Measurements from ENCODE around the gene ARHGEF37.
"Not testable (repeated sequence)": the region's sequence is repeated elsewhere in the genome, so short reads cannot be mapped to it uniquely, and the experiment has no call there.

ARHGEF37 gene, protein sequence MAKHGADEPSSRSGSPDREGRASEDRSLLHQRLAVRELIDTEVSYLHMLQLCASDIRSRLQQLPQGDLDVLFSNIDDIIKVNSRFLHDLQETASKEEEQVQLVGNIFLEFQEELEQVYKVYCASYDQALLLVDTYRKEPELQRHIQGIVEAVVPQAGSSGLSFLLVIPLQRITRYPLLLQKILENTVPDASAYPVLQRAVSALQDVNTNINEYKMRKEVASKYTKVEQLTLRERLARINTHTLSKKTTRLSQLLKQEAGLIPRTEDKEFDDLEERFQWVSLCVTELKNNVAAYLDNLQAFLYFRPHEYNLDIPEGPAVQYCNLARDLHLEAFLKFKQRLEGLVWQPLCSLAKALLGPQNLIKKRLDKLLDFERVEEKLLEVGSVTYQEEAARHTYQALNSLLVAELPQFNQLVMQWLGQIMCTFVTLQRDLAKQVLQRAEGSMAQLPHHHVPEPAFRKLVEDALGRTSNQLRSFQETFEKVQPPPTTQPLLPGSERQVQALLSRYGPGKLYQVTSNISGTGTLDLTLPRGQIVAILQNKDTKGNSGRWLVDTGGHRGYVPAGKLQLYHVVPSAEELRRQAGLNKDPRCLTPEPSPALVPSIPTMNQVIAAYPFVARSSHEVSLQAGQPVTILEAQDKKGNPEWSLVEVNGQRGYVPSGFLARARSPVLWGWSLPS

DNA sequence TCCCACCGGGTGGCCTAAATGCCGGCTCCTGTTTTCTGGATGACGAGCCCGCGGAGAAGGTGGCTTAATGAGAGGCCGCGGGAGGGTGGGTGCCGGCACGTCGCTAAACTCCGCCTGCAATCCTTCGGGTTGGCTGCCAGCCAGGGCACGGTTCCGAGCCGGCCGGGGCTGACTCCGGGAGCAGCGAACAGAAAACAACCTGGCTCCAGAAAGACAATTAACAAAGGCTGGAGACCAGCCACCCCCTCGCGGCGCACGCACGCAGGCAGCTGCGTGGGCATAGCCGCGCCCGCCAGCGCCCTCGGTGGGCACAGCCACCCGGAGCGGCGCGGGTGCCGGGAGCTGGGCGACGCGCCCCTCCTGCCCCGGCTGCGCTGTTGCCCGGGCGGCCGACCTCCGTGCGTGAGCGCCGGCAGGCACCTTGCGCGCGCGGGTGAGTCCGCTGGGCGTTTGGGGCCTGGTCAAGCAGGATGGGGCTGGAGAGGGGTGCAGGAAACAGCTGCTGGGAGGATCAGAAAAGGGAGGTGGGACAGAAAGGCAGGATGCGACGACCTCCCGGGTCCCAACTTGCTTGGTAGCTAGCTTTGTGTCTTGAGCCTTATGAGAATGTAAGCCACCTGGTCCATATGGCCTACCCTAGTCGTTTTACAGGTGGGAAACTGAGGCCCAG, at the start of gene ARHGEF37:
TSS of gene ARHGEF37 (plus strand) at position 307 of the 670 bp plus-strand sequence. CDS start 16,272 bp downstream, outside the sequence.
- DNase-seq = peak; percentile 78

DNA sequence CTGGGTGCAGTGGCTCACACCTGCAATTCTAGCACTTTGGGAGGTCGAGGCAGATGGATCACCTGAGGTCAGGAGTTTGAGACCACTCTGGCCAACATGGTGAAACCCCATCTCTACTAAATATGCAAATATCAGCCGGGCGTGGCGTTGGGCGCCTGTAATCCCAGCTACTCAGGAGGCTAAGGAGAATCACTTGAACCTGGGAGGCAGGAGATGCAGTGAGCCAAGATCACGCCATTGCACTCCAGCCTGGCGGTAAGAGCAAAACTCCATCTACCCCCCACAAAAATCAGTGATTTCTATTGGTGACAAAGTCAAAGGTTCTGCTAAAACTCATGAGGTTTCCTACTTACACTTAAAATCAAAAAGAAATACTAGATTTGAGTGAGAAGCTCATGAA, 48.9 kb upstream of the ARHGEF37 start:
- DNase-seq = no peak

DNA sequence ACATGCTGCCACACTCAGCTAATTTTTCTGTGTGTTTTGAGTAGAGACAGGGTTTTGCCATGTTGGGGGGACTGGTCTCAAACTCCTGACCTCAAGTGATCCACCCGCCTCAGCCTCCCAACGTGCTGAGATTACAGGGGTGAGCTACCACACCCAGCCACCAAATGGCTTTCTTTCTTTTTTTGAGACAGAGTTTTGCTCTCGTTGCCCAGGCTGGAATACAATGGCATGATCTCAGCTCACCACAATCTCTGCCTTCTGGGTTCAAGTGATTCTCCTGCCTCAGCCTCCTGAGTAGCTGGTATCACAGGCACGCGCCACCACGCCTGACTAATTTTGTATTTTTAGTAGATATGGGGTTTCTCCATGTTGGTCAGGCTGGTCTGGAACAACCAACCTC, 45.5 kb upstream of the ARHGEF37 start:
- not testable (repeated sequence) for DNase-seq

DNA sequence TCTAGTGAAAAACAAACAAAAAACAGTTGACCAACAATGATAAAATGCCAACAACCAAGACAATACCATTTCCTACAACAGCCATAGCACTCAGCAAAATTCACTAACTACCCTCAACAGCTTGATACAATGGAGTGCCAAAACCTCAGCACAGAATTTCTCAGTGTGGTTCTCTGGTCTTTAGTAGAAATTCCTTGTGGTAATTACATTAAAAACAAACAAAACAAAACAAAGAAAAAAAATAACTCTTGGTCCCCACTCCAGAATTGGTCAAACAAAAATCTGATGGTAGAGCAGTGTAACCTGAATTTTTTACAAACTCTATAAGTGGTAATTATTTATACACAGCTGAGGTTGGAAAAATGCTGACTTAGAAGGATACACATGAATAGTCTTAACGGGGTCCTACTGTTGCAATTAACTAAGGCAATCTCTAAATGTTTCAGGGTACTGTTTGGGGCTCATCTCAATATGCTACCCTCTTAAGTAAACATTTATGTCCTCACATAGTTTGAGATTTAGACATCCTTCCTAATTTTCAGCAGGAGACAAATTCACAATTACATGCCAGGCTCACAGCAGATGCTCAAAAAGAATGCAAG, 43.8 kb upstream of the ARHGEF37 start:
- DNase-seq = no peak

DNA sequence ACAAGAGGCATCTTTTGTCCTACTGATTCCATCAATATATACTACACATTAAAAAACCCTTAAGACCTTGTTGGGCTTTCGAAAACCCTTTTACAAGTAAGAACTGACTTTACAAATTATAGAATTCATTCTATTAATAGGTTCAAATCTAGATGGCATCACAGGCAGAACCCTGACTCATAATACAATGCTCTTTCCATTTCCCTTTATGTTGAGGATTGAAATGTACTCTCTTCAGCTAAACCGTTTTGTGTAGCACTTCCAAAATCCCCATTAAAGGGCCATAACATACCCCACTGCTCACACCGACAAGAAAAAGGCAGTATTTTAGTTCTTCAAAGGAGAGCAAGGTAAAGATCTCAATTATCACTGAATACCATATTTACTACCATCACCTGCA, 41.2 kb upstream of the ARHGEF37 start:
- DNase-seq = no peak

DNA sequence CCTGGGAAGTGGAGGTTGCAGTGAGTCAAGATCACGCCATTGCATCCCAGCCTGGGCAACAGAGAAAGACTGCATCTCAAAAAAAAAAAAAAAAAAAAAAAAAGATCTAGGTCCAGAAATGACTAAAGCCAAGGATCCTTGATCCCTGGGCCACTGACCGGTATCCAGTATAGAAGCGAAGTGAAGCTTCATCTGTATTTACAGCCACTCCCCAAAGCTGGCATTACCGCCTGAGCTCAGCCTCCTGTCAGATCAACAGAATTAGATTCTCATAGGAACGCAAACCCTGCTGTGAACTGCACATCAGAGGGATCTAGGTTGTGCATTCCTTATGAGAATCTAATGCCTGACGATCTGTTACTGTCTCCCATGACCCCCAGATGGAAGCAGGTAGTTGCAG, 39.4 kb upstream of the ARHGEF37 start:
- no peak for DNase-seq

DNA sequence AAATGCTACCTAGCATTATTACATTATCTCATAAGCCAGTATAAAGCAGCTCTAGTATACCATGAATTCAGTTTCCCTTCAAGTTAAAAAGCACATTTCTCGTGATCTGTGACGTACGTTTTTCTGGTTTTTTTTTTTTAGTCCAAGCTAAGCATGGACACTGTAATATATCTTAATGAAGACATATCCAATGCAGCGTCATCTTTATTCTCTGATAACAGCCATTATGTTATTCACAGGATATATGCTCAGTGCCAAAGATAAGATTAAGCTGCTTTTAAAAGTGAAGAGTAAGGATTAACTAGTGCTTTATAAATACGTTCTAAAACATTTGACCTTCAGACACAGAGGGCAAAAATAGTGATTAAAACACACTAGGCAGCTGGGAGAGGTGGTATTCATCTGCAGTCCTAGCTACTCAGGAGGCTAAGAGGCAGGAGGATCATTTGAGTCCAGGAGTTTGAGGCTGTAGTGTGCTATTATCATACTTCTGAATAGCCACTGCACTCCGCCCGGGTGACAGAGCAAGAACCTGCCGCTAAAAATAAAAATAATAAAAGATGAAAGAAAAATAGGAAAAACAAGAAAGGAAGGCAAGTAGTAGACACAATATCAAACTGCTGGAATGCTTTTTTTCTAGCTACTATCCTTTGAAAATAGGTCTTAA, 37.8 kb upstream of the ARHGEF37 start:
- DNase-seq = peak; percentile 72

DNA sequence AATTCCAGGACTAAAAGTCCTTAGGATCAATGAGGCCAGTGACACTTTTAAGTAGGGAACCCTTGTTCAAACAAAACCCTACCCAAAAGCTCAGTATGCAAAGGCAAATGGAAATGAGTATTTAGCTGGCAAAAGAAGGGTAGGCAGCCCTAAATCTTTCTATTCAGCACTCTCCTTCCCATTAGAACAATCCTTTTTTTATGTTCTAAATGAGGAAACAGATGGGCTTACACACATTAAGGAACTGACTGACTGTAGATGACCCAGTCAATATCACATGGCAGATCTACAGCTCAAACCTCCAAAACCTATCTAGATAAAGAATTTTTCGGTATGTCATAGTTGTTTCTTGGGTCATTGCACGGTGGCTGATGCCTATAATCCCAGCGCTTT, 37.3 kb upstream of the ARHGEF37 start:
- no peak for DNase-seq

DNA sequence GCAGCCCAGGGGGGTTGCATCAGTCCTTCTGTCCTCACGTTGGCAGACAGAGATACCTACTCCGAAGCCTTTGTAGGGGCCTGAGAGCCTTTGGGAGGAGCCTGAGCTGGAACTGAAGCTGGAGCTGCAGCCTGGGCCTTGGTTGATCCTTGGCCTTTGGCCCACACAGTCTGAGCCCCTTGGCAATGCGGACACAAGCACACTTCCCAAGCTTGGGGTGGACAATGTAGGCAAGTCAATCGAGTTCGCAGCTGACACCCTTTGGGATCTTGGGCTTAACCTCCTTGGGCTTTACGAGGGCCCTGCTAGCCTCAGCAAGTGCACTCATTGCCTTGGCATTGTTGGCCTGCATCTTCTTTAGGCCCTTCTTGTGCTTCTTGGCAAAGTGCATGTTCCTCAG, 36.0 kb upstream of the ARHGEF37 start:
- no peak for DNase-seq

DNA sequence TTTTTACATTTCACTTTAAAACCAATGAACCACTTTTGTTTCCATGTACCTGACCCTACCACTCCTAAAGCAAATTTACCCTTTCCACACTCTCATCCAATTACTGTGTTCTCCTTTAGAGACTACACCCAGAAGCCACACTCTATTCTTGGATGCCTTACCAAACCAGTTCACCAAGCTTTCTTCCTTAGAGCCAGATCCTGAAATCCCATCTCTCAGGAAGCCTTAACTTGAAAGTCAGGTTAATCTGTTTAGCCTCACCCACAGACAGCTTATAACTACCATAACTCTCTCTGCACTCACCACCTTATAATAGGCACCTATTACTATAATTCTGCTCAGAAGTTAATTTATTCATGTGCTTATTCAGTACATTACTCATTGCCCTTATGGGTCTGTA, 34.3 kb upstream of the ARHGEF37 start:
- DNase-seq = no peak

DNA sequence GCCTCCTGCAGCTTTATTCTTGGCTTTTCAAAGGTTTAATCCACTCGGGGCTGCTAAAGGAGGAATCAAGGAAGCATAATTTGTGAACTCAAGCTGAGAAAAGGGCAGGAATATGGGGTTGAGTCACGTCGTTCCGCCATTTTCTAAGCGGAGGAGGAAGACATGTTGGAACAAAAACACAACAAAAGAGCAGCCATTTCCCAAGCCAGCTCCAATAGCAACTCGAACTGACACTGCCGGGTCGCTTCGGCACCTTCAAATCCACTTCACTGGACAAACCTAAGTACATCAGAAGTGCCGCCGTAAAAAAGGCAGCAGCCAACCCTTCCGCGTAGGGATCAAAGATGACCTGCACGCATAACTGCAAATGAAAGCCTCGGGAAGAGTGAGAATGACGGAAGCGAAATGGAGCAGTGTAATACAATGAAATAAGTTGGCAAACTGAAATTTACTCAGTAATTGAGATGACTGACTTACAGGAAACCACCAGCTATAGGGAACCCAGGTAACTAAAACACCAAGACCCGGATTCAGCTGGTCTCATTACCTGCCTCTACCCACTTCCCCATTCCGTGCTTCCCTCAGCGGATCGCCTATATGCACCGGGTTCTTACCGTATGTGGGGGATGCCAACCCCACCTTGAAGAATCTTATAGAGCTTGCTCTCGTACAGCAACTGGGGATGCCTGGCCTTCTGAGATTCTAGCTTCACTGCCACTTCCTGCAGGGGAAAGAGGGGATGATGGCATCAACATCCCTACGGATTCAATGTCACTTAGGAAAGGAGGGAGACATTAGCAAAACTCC, 31.6 kb upstream of the ARHGEF37 start:
- peak; percentile 60 for DNase-seq

DNA sequence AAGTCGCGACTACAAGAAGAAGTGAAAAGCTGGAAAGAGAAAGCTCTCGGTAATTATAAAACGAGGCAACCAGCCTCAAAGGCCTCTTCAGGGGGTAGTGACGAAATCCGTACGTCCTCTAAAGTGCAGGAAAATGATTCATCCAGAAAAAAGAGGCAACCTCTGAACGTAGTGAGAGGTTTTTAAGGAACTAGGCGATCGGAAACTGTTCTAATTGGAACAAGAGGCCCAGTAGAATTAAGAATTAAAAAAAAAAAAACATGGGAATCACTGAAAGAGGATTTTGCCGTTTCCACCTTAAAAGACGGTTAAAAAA, 31.1 kb upstream of the ARHGEF37 start:
- DNase-seq = no peak

DNA sequence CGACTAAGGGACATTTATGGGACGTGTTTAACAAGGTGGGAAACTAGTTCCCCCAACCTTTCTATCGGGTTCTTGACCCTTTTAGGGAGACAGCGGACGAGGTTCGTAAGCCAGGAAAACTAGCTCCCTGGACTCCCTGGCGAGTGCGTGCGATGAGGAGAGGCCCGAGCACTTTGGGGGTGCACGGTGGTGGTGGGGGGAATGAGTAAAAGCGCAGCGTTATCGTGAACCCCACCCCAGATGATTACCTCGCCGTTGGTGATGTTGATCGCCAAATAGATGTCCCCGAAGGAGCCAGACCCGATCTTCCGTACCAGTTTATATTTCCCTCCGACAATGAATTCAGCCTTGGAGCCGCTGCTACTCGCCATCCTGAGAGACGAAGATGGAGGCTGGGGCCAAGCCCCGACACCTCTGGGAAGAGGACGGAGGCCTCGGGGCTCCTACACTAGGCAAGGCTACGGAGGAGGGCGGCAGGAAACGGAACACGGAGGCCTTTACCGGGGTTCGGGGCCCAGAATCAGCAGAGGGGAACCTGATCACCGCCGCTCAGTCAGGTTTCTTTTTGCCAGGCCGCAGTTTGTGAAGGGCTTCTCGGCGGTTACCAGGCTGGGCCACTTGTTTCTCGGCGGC, 30.6 kb upstream of the ARHGEF37 start:
- DNase-seq = peak; percentile 35

DNA sequence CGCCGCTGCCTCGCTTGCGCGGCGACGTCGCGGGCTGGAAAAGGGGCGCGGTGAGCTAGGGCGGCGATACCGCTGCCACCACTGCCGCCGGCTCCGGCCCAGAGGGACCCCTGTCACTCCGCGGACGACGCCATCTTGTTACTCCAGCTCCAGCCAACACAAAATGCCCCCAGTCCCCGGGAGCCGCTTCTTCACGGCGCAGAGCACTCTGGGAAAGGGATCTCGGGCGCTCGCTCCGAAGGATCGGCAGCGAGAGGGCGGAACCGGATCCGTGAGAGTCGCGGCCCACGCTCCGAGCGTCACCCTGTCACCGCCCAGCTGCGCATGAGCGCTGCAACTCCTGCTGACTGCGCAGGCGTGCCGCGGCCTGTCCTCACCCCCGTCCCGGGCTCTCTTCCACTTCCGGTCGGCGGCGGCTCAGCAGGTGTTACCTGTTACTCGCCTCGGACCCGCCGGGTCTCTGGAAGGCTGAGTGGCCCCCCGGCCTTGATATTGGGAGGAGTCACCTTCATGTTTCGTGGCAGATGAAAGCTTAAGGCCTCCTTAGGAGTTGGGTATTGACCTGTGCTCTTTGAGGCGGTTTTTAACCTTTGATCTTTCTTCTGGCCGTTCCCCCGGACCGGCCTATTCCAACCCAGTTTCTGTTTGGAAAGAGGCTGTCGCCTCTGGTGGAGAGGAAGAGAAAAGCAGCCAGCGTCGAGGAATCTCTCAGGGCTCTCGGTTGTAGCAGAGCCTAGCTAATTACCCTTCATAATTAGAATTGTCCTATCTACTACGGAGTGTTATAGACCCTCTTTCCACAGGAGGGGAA, 29.9 kb upstream of the ARHGEF37 start, which contains the start of gene CSNK1A1:
TSS of gene CSNK1A1 (minus strand) at position 213 of the 811 bp plus-strand sequence. CDS start 475 bp downstream, outside the sequence.
- DNase-seq = peak; percentile 98

DNA sequence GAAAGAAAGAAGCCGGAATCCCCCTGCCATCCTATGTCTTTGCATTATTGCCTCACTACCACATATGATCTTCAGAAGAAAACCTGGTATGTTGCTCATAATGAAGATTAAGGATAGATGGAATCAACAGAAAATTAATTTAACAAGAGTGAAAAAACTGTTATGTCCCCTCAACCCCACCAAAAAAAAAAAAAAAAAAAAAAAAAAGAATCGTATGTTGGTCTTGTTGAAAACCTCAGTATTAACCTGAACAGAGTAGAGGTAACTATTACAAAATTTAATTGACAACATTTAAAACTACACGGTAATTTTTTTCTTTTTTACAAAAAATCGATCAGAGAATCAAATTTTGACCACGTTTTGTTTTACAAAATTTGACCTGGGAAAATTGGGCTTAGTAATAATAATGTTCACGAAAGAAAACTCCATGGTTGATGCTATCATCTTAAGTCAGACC, 29.2 kb upstream of the ARHGEF37 start:
- no peak for DNase-seq

DNA sequence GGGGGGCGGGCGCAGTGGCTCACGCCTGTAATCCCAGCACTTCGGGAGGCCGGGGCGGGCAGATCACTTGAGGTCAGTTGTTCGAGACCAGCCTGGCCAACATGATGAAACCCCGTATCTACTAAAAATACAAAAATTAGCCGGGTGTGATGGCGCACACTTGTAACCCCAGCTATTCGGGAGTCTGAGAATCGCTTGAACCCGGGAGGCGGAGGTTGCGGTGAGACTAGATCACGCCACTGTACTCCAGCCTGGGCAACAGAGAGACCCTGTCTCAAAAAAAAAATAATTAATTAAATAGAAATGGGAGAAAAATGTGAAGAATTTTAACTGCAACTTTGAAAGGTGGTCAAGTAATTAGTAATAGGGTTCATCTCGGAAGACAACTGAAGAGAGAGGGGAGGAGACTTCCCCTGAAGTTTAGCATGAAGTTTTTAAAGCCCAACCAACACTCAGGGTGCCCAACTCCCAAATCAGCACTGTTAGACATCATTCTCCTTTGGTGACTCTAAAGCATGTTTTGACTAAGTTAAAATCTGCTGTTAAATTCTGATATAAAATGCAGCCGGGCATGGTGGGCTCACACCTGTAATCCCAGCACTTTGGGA, 28.6 kb upstream of the ARHGEF37 start:
- no peak for DNase-seq

DNA sequence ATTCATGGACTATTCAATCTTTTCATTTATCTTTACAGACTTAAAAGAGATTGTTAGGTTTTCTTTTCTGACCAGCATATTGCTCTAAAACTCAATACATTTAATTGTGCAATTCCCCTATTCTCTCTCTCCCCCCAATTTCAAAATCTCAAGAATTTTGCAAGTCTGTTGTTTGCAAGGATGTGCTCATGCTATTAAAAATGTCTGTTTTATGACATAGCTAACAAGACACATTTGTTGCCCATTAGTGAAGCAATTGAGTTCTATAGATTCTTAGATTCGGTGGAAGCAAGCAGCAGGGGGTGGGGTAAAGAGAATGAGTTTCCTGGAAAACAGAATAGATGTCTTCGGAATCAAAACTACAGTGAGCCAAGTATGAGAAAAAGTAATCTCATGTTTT, 21.6 kb upstream of the ARHGEF37 start:
- no peak for DNase-seq

DNA sequence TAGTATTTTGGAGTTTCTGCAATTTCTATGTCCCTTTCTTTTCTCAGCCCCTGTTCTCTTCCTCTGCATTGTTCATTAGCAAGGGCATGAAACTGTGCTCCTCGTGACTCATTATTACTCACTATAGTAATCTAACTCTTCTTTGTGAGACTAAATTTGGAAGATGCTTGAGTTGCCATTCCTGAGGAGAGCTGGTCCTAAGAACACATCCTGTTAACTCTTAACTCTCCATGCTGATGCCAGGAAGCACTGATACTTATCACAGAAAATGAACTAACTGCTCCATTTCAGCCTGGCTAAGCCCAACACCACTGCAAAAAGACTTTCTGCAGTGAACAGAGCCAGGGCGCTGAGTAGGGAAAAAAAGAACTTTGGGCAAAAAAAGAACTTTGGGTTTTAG, 19.4 kb upstream of the ARHGEF37 start:
- DNase-seq = peak; percentile 45

DNA sequence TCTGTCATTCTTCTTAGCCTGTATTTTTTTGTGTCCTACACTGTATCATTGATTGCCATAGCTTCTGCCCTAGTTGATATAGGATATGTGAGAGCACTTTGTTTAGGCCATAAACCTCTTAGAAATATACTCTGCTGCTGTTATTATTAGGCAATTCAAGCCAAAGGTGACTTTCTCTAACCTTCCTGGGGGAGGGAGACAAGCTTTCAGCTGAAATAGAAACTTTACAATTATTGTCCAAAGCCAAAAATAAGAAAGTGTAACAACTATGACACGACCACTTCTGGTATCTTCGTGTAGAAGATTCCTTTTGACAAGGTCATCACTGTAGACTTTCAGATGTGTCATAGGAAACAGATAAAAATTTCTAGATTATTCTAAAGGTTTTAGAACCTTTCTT, 17.8 kb upstream of the ARHGEF37 start:
- DNase-seq = no peak

DNA sequence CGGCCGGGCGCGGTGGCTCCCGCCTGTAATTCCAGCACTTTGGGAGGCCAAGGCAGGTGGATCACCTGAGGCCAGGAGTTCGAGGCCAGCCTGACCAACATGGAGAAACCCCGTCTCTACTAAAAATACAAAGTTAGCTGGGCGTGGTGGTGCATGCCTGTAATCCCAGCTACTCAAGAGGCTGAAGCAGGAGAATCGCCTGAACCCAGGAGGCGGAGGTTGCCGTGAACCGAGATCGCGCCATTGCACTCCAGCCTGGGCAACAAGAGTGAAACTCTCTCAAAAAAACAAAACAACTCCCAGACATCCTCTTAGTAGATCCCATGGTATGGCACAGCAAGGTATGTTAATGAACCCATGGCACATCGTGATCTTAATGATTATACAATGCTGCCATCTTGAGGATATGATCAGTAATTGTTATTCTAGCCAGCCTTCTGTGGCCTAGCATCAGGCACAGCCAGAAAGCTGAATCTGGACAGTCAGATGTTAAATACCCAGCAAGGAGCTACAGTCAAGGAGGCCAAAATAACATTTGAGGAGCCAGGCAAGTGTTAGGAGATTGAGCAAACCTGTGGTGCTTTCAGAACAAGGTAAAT, 16.7 kb upstream of the ARHGEF37 start:
- peak; percentile 85 for DNase-seq
